HUES6 (cell line): ENCODE results near the gene BARX1.
"Not testable (repeated sequence)": the region's sequence is repeated elsewhere in the genome, so short reads cannot be mapped to it uniquely, and the experiment has no call there.

Experiments used
- H3K27ac ChIP-seq: 2 replicates; pipeline ENCODE4 v1.7.0; 2013; ENCODE audit warnings: low read depth, mild to moderate bottlenecking, low read length, inconsistent platforms
- H3K27me3 ChIP-seq: 2 replicates; pipeline ENCODE4 v1.6.1; 2013; ENCODE audit warnings: low read length; ENCODE audit not compliant: control insufficient read depth, insufficient read depth
- H3K36me3 ChIP-seq: 2 replicates; pipeline ENCODE4 v1.6.1; 2013; ENCODE audit warnings: low read length; ENCODE audit not compliant: control insufficient read depth, insufficient read depth
- H3K4me1 ChIP-seq: 2 replicates; pipeline ENCODE4 v1.6.1; 2013; ENCODE audit warnings: low read length; ENCODE audit not compliant: control insufficient read depth, insufficient read depth
- H3K4me3 ChIP-seq: 2 replicates; pipeline ENCODE4 v1.5.1; 2013; ENCODE audit warnings: low read depth, low read length
- H3K9ac ChIP-seq: one replicate; pipeline ENCODE4 v1.6.1; 2013; ENCODE audit warnings: mild to moderate bottlenecking, low read length
- H3K9me3 ChIP-seq: 2 replicates; pipeline ENCODE4 v1.6.1; 2013; ENCODE audit warnings: low read depth, low read length; ENCODE audit not compliant: control insufficient read depth, insufficient read depth

The BARX1 gene

DNA sequence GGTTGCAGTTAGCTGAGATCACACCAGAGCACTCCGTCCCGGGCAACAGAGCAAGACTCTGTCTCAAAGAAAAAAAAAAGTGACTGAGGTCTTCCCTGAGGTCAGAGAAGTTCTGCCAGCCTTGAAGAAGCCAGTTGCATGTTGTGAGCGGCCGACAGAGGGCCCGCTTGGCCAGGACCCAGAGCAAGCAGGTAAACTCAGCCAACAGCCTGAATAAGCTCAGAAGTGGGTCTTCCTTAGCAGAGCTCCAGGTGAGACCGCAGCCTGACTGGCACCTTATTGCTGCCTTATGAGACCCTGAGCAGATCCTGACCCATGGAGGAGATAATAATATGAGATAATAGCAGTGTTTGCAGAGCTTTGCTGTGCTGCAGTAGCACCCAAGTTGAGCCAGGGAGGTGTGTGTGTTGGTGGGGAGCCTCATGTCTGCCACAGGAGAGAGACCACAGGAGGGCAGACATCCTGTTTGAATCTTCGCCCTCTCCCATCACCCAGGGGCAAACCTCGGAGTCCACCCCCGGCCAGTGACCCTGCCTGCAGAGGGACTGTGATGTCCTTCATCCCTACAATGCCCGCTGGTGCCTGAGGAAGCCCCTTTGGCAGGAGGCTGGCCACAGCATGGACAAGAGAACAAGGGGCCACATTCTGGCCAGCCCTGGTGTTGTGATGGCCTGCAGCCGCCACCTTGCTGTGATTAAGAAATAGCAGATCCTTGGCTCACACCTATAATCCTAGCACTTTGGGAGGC lies 10.8 kb upstream of the BARX1 start:
- H3K36me3 ChIP-seq = no peaks in the 10 kb centered on the region
- peaks cover 25% of the 10 kb centered on the region for H3K27me3 ChIP-seq
- H3K9me3 ChIP-seq = no peaks in the 10 kb centered on the region
- no peak overlapping the region for H3K27ac ChIP-seq
- peaks cover 8% of the 10 kb centered on the region; the same call in 1 of the 2 replicates for H3K4me1 ChIP-seq
- H3K9ac ChIP-seq = no peak overlapping the region
- H3K4me3 ChIP-seq = no peak overlapping the region

DNA sequence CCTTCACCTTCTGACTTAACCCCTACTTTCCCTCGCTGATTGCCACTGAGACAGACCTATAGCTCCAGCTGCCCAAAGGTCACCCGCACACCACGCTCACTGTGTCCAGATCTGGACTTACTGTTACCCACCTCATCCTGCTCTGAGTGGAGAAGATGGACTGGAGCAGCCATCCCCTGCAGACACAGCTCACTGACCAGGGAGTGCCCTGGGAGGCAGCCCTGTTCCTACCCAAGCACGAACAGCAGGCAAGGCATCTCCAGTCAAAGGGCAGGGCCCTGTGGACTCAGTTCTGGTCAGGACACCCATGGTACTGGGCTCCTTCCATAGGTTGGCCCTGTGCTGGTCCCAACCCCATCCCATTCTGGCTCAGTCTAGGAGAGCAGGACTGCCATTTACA lies 9.5 kb upstream of the BARX1 start:
- Histone ChIP-seq H3K27ac (no peak overlapping the region), H3K27me3 (peaks cover 38% of the 10 kb centered on the region), H3K36me3 (no peaks in the 10 kb centered on the region), H3K9me3 (no peaks in the 10 kb centered on the region), H3K4me1 (peaks cover 9% of the 10 kb centered on the region), H3K4me3 (no peak overlapping the region), H3K9ac (no peak overlapping the region)

DNA sequence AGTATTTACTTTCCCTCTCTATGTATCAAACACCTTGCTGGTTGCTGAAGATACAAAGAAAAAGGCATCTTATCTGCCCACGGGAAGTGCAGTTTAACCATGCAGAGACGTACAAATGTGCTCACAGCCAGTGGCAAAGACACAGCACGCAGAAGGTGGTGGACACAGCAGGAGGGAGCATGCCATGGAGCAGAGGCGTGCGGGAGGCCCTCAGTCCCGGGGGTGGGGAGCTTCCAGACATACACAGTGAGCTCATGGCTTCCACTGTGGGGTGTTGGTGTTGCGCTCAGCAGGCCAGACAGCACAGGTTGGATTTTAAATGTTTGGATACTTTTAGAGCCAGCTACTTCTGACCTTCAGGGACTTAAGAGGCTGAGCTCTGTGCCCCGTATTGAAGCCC lies 8.8 kb upstream of the BARX1 start:
- peaks cover 15% of the 10 kb centered on the region for H3K4me1 ChIP-seq
- no peaks in the 10 kb centered on the region for H3K36me3 ChIP-seq
- H3K9ac ChIP-seq = no peak overlapping the region
- H3K27ac ChIP-seq = no peak overlapping the region
- peaks cover 45% of the 10 kb centered on the region for H3K27me3 ChIP-seq
- no peak overlapping the region for H3K4me3 ChIP-seq
- no peaks in the 10 kb centered on the region for H3K9me3 ChIP-seq

GRCh38 chr9:93963489-93963888 lies 8.3 kb upstream of the BARX1 start:
- not testable (repeated sequence) for H3K27ac ChIP-seq, H3K36me3 ChIP-seq, H3K9me3 ChIP-seq, H3K4me3 ChIP-seq, H3K9ac ChIP-seq
- Histone ChIP-seq H3K4me1 (peaks cover 14% of the 10 kb centered on the region), H3K27me3 (peaks cover 50% of the 10 kb centered on the region)

DNA sequence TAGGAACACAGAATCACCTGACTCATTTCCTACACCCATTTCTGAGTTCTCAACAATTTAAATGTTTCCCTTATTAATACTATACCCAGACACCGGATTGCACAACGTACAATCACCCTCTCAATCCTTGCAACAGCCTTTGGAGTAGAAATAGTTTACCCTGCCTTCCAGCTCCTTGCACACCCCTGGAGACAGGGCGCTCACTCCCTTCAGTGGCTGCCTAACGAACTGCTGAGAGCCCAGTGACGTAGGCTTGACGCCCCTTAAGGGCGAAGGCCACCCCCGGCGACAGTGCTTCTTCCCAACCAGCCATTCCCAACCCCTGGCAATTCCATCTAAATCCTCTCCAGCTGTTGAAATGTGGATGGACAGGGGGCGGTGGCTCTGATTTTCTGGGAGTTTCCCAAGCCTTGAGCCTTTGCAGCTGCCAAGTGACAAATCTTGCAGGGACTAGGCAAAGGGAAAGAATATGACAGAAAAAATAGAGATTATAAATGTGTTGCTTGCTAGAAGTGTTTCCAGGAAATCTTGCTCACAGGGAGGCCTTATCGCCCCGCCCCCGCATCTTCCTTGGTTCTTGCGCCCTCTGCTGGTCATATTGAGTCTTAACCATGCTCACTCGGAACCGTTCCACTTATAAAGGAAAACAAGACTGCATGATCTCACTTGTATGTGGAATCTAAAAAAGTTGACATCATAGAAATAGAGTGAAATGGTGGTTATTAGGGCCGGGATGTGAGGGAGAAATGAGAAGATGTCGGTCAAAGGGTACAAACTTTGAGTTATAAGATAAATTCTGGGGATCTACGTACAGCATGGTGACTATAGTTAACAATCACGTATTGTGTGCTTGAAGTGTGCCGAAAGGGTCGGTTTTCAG lies 7.6 kb upstream of the BARX1 start:
- Histone ChIP-seq H3K9me3 (no peaks in the 10 kb centered on the region), H3K27ac (no peak overlapping the region), H3K4me3 (no peak overlapping the region), H3K9ac (no peak overlapping the region), H3K4me1 (peaks cover 14% of the 10 kb centered on the region), H3K27me3 (peaks cover 57% of the 10 kb centered on the region), H3K36me3 (no peaks in the 10 kb centered on the region)

DNA sequence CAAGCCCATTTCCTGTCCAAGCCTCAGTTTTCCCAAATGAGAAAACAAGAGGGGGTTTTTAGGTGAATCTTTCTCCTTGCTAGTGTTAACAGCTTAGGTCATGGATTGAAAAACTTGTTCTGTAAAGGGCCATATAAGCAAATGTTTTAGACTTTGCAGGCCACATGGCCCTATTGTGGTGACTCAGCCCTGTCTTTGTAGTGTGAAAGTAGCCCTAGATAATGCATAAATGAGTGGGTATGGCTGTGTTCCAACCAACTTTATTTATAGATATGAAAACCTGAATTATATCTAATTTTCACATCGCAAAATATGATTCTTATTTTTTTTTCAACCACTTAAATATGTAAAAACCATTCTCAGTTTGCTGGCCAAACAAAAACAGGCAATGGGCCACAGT lies 6.9 kb upstream of the BARX1 start:
- Histone ChIP-seq H3K4me1 (peaks cover 14% of the 10 kb centered on the region), H3K27ac (no peak overlapping the region), H3K27me3 (peaks cover 65% of the 10 kb centered on the region), H3K9me3 (no peaks in the 10 kb centered on the region), H3K4me3 (no peak overlapping the region), H3K9ac (no peak overlapping the region), H3K36me3 (no peaks in the 10 kb centered on the region)

GRCh38 chr9:93960971-93961841 lies 6.1 kb upstream of the BARX1 start:
- Histone ChIP-seq H3K9me3 (no peaks in the 10 kb centered on the region), H3K27ac (no peak overlapping the region), H3K9ac (no peak overlapping the region), H3K36me3 (no peaks in the 10 kb centered on the region), H3K4me1 (peaks cover 14% of the 10 kb centered on the region), H3K4me3 (no peak overlapping the region), H3K27me3 (peaks cover 73% of the 10 kb centered on the region)

DNA sequence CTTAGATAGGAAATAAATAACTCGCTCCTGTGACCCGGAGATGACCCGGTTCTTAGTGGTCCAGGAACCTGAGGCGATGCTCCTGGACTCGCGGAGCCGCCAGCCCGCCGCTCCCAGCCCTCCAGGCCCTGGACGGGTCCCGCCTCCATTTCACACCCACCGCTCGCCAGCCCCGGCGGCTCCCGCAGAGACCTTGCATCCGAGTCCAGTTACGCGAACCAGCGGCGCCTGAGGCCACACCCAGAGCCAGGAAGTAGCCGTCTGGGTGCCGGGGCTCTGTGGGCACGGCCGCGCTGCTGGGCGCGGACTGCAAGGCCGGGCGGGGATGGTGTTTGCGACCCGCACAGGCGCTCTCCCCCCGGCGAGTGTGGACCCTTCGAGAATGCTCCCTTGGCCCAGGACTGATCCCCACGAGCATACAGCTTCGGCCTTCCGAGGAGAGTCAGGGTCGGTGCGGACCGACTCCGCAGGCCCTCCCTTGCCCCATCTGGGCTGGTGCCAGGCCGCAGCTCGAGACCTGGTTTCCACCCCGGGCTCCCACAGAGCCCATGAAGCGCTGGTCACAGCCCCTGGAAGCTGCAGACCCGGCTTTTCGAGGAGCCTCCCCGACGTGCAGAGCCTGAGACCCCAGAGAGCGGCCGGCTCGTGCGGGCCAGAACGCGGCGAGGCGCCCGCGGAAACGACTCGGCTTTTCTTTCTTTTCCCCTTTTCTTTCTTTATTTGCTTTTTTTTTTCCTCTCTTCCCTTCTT lies 5.2 kb upstream of the BARX1 start:
- H3K27me3 ChIP-seq = peaks cover 81% of the 10 kb centered on the region

GRCh38 chr9:93959739-93960154 lies 4.6 kb upstream of the BARX1 start:
- Histone ChIP-seq H3K4me1 (peaks cover 21% of the 10 kb centered on the region), H3K4me3 (no peak overlapping the region), H3K27me3 (peaks cover 85% of the 10 kb centered on the region), H3K9ac (no peak overlapping the region), H3K9me3 (no peaks in the 10 kb centered on the region), H3K36me3 (no peaks in the 10 kb centered on the region), H3K27ac (no peak overlapping the region)

More for the DNA sequence above, 5.2 kb upstream of the BARX1 start:
- no peaks in the 10 kb centered on the region for H3K9me3 ChIP-seq
- no peak overlapping the region for H3K27ac ChIP-seq
- no peak overlapping the region for H3K9ac ChIP-seq
- no peaks in the 10 kb centered on the region for H3K36me3 ChIP-seq
- peaks cover 21% of the 10 kb centered on the region for H3K4me1 ChIP-seq
- peak overlapping the region; percentile 36 for H3K4me3 ChIP-seq
